ENCODE data around the gene BBS5. TPM values are rescaled to one million over a fixed set of nuclear protein-coding genes. Genes with fewer than 3 reads are reported as not detected.
"Not testable (repeated sequence)": the region's sequence is repeated elsewhere in the genome, so short reads cannot be mapped to it uniquely, and the experiment has no call there.

BBS5 gene
- total RNA-seq, 1 donor from 2014 or later, result 3.3 TPM

DNA sequence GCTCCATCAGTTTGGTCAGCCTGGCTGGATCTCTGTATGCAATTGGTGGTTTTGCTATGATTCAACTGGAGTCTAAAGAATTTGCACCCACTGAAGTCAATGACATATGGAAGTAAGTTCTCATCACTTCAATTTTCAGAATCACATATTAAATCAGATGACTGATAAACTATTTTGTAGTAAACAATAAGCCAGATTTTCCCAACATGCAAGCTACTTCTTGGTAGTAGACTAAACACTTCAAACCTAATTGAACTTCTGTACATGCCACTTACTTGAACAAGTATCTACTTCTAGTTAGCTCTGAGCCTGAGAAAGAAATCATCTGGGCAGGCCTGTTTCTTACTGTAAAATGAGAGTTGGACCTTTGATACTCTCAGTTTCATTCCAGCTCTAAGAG, 41.6 kb downstream of the BBS5 start:
- H3K4me3 Mint-ChIP-seq (ENCODE audit: unreplicated experiment), result no peak overlapping the region
- H3K27me3 Mint-ChIP-seq (ENCODE audit: unreplicated experiment), result no peaks in the 10 kb centered on the region
- no peaks in the 10 kb centered on the region for H3K4me1 Mint-ChIP-seq (ENCODE audit: low read depth, unreplicated experiment)
- no peak overlapping the region for H3K27ac Mint-ChIP-seq (ENCODE audit: unreplicated experiment)
- DNase-seq, result no peak
- H3K9me3 Mint-ChIP-seq (ENCODE audit: unreplicated experiment), result no peaks in the 10 kb centered on the region
- TF ChIP-seq, protein P1, sequence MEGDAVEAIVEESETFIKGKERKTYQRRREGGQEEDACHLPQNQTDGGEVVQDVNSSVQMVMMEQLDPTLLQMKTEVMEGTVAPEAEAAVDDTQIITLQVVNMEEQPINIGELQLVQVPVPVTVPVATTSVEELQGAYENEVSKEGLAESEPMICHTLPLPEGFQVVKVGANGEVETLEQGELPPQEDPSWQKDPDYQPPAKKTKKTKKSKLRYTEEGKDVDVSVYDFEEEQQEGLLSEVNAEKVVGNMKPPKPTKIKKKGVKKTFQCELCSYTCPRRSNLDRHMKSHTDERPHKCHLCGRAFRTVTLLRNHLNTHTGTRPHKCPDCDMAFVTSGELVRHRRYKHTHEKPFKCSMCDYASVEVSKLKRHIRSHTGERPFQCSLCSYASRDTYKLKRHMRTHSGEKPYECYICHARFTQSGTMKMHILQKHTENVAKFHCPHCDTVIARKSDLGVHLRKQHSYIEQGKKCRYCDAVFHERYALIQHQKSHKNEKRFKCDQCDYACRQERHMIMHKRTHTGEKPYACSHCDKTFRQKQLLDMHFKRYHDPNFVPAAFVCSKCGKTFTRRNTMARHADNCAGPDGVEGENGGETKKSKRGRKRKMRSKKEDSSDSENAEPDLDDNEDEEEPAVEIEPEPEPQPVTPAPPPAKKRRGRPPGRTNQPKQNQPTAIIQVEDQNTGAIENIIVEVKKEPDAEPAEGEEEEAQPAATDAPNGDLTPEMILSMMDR (IDR thresholded peaks at IDR 0.05; ENCODE audit: partially characterized antibody, unreplicated experiment), result no peak
- no peaks in the 10 kb centered on the region for H3K36me3 Mint-ChIP-seq (ENCODE audit: unreplicated experiment)

GRCh38 chr2:169523681-169524080, 44.4 kb downstream of the BBS5 start:
- Mint-ChIP-seq H3K36me3 (ENCODE audit: unreplicated experiment) (no peaks in the 10 kb centered on the region), H3K27ac (ENCODE audit: unreplicated experiment) (no peak overlapping the region), H3K4me1 (ENCODE audit: low read depth, unreplicated experiment) (no peaks in the 10 kb centered on the region), H3K4me3 (ENCODE audit: unreplicated experiment) (no peak overlapping the region), H3K9me3 (ENCODE audit: unreplicated experiment) (no peaks in the 10 kb centered on the region), H3K27me3 (ENCODE audit: unreplicated experiment) (no peaks in the 10 kb centered on the region)
- no peak for DNase-seq
- TF ChIP-seq, protein P1 (IDR thresholded peaks at IDR 0.05; ENCODE audit: partially characterized antibody, unreplicated experiment), result no peak

- Mint-ChIP-seq H3K27ac (ENCODE audit: unreplicated experiment) (no peak overlapping the region), H3K4me3 (ENCODE audit: unreplicated experiment) (no peak overlapping the region)
Measured at GRCh38 chr2:169525434-169525833, 46.1 kb downstream of the BBS5 start.

DNA sequence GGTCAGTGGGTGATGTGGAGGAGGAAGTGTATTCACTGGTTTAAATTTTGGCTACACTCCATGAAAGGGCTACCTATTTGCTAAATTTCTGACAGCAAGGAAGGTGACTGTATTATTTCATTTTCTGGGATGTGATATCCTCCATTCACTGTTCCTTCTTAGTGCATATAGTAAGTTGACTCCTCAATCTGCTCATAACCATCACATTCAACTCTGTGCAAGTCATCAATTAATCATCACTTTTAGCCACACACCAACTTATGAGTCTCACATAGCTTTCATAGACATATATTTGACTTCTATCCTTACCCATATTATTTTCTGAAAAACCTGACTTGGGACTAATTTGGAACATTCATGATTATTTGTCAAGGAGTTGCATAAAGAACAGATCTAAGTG, 47.2 kb downstream of the BBS5 start:
- no peaks in the 10 kb centered on the region for H3K9me3 Mint-ChIP-seq (ENCODE audit: unreplicated experiment)
- no peak for DNase-seq
- H3K4me1 Mint-ChIP-seq (ENCODE audit: low read depth, unreplicated experiment), result no peaks in the 10 kb centered on the region

More at GRCh38 chr2:169525434-169525833, 46.1 kb downstream of the BBS5 start:
- Mint-ChIP-seq H3K9me3 (ENCODE audit: unreplicated experiment) (no peaks in the 10 kb centered on the region), H3K36me3 (ENCODE audit: unreplicated experiment) (no peaks in the 10 kb centered on the region), H3K4me1 (ENCODE audit: low read depth, unreplicated experiment) (no peaks in the 10 kb centered on the region), H3K27me3 (ENCODE audit: unreplicated experiment) (no peaks in the 10 kb centered on the region)
- DNase-seq, result no peak
- TF ChIP-seq, protein P1 (IDR thresholded peaks at IDR 0.05; ENCODE audit: partially characterized antibody, unreplicated experiment), result no peak

GRCh38 chr2:169528271-169528701, 49.0 kb downstream of the BBS5 start:
- Mint-ChIP-seq H3K27ac (ENCODE audit: unreplicated experiment) (no peak overlapping the region), H3K36me3 (ENCODE audit: unreplicated experiment) (no peaks in the 10 kb centered on the region), H3K4me1 (ENCODE audit: low read depth, unreplicated experiment) (no peaks in the 10 kb centered on the region), H3K27me3 (ENCODE audit: unreplicated experiment) (no peaks in the 10 kb centered on the region), H3K4me3 (ENCODE audit: unreplicated experiment) (no peak overlapping the region), H3K9me3 (ENCODE audit: unreplicated experiment) (no peaks in the 10 kb centered on the region)
- DNase-seq, result peak; percentile 85
- TF ChIP-seq, protein P1 (IDR thresholded peaks at IDR 0.05; ENCODE audit: partially characterized antibody, unreplicated experiment), result peak; percentile 96

More for the DNA sequence above, 47.2 kb downstream of the BBS5 start:
- Mint-ChIP-seq H3K27ac (ENCODE audit: unreplicated experiment) (no peak overlapping the region), H3K27me3 (ENCODE audit: unreplicated experiment) (no peaks in the 10 kb centered on the region), H3K36me3 (ENCODE audit: unreplicated experiment) (no peaks in the 10 kb centered on the region), H3K4me3 (ENCODE audit: unreplicated experiment) (no peak overlapping the region)
- TF ChIP-seq, protein P1 (IDR thresholded peaks at IDR 0.05; ENCODE audit: partially characterized antibody, unreplicated experiment), result no peak

DNA sequence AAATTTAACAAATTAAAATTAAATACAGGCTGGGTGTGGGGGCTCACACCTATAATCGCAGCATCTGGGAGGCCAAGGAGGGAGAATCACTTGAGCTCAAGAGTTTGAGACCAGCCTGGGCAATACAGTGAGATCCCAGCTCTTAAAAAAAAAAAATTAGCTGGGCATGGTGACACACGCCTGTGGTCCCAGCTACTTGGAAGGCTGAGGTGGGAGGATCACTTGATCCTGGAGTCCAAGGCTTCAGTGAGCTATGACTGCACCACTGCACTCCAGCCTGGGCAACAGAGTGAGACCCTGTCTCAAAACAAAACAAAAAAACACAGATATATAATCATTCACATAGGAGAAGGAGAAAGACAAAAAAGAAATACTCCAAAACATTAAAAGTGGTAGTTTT, 60.2 kb downstream of the BBS5 start:
- not testable (repeated sequence) for H3K27ac Mint-ChIP-seq (ENCODE audit: unreplicated experiment); H3K36me3 Mint-ChIP-seq (ENCODE audit: unreplicated experiment); H3K9me3 Mint-ChIP-seq (ENCODE audit: unreplicated experiment); DNase-seq; H3K4me1 Mint-ChIP-seq (ENCODE audit: low read depth, unreplicated experiment); H3K4me3 Mint-ChIP-seq (ENCODE audit: unreplicated experiment); H3K27me3 Mint-ChIP-seq (ENCODE audit: unreplicated experiment)
